ENCODE data around the gene RRP9.
"Not testable (repeated sequence)": the region's sequence is repeated elsewhere in the genome, so short reads cannot be mapped to it uniquely, and the experiment has no call there.

RRP9 gene, protein sequence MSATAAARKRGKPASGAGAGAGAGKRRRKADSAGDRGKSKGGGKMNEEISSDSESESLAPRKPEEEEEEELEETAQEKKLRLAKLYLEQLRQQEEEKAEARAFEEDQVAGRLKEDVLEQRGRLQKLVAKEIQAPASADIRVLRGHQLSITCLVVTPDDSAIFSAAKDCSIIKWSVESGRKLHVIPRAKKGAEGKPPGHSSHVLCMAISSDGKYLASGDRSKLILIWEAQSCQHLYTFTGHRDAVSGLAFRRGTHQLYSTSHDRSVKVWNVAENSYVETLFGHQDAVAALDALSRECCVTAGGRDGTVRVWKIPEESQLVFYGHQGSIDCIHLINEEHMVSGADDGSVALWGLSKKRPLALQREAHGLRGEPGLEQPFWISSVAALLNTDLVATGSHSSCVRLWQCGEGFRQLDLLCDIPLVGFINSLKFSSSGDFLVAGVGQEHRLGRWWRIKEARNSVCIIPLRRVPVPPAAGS

DNA sequence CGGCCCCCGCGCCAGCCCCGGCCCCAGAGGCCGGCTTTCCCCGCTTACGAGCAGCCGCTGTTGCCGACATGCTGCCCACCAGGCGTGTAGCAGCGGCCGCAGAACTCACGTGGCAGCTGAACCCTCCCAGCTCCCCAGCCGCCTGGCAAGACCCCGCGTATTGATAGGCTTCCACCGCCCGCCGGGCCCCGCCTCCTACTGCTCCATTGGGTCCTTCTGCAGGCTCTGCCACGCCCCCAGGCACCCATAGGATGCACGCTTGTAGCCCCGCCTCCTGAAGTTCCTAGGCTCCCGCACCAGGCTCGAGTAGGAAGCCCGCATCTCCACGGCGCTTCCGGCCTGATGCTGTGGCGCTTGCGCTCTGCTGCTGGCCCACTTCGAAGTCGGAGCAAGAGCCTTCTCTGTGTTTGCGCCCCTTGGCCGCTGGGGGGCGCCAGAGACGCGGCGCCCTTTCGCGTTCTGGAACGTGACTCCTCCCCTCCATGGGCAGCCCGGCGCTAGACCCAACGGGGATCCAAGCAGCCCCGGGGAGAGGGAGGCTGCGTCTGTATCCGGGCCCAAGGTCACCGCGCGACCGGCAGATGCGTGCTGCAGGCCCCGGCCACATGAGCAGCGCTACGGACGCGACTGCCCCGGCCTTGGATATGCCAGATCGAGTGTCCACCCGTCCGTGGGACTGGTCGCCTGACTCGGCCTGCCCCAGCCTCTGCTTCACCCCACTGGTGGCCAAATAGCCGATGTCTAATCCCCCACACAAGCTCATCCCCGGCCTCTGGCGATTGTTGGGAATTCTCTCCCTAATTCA is at the start of gene RRP9, which contains the start of gene PARP3:
Gene RRP9, minus strand, starts transcription at position 107 of the 805 bp plus-strand sequence. Its CDS starts 37 bp downstream, at position 70.
Gene PARP3, plus strand, starts transcription at position 566 of the 805 bp plus-strand sequence. CDS start 993 bp downstream, outside the sequence.
- peak; percentile 100 for DNase-seq

DNA sequence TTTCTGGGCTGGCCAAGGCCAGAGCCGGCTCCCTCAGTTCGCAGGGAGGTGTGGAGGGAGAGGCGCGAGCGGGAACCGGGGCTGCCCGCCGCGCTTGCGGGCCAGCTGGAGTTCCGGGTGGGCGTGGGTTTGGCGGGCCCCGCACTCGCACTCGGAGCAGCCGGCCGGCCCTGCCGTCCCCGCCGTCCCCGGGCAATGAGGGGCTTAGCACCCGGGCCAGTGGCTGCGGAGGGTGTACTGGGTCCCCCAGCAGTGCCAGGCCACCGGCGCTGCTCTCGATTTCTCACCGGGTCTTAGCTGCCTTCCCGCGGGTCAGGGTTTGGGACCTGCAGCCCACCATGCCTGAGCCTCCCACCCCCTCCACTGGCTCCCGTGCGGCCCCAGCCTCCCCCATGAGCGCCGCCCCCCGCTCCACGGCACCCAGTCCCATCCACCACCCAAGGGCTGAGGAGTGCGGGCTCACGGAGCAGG is 48.8 kb upstream of the RRP9 start:
- DNase-seq = not testable (repeated sequence)

DNA sequence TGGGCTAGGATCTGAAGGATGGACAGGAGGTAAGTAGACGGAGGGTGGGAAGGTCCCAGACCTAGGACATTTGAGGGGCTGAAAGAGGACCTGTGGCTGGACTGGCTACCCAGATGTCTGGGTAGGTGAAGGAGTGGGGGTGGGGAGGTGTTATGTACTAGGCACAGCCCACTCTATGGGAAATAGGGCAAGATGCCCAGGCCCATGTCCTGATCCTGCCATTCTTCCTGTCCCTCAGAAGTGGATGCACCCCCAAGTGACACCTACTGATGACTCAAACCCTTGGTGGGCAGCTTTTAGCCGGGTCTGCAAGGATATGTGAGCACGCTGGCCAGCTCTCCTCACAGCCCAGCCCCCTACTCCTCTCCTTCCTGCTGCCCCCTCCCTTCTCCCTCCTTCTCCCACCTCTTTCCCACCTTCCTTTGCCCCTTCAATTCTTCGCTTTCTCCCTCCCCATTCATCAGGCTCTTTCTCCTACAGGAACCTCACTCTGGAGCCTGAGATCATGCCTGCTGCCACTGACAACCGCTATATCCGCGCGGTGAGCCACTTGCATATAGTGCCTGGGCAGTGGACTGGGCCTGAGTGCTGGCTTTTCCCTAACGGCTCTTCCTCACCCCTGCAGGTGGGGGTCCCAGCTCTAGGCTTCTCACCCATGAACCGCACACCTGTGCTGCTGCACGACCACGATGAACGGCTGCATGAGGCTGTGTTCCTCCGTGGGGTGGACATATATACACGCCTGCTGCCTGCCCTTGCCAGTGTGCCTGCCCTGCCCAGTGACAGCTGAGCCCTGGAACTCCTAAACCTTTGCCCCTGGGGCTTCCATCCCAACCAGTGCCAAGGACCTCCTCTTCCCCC is 46.8 kb upstream of the RRP9 start:
- no peak for DNase-seq

DNA sequence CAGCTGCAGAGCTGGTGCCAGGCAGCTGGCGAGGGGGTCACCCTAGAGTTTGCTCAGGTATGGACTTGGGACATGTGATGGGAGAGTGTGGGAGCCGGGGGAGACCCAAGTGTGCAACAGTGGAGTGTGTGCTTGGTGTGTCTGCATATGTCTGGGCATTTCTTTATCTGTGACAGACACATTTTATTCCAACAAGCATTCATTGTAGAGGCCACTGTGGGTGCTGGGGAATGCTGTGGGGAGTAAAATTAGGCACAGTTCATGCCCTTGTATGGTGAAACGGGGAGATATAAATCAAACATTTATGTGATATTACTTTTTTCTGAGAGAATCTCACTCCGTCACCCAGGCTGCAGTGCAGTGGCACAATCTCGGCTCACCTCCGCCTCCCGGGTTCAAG is 45.9 kb upstream of the RRP9 start:
- no peak for DNase-seq

DNA sequence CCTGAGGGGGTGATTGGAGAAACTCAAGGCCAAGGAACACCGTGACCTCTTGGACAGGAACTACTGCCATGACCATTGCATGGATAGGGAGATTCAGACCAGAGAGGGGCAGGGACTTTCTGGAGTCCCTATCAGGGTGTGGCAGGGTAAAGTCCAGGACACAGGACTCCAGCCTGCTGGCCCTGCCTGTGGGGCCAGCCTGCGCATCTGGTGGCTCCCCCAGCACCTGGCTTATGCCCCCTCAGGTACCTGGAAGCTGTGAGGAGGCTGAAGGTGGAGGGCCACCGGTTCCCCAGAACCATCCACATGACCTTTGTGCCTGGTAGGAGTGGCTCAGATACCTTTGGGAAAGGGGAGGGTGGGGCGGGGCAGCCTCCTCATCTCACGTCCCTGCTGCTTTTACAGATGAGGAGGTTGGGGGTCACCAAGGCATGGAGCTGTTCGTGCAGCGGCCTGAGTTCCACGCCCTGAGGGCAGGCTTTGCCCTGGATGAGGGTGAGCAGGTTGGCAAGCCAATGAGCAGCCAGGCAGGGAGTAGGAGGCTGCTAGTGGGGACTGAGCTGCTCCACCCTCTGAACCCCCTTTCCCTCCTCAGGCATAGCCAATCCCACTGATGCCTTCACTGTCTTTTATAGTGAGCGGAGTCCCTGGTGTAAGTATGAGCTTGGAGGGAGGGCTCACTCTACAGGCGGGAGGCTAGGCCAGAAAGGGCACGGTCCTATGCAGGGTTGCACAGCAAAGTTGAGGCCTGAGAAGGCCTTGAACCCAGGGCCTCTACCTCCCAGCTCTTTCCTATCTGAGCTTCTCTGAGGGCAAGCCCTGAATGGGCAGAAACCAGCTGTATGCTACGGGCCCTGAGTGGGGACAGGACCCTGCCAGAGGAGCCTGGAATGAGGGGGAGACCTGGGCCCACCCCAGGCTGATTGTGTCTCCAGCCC is 44.6 kb upstream of the RRP9 start:
- DNase-seq = no peak

DNA sequence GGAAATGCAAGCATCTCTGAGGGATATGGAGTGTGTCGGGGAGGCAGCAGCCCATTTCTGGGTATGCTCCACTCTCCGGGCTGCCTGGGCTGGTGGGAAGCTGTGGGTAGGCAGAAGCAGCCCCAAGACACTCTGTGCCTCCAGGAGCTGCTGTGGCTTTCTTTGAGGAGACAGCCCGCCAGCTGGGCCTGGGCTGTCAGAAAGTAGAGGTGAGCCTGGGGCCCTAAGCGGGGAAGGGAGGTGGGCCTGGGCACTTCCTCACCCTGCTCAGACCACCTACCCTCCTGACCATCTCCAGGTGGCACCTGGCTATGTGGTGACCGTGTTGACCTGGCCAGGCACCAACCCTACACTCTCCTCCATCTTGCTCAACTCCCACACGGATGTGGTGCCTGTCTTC is 43.4 kb upstream of the RRP9 start:
- DNase-seq = no peak

DNA sequence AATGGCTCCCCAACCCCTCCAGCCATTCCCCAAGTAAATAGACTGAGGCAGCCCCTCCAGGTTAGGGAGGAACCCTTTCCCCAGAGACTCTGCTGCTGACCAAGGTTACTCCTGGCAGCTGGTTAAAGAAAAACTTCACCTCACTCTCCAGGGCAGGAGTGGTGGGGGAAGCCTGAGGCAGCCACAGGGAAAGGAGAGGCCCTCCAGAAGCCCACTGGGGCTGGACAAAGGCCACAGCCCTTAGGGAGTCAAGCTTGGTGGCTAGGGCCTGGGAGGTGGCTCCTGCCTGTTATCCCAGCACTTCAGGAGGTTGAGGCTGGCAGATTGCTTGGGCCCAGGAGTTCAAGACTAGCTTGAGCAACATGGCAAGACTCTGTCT is 42.6 kb upstream of the RRP9 start:
- no peak for DNase-seq

DNA sequence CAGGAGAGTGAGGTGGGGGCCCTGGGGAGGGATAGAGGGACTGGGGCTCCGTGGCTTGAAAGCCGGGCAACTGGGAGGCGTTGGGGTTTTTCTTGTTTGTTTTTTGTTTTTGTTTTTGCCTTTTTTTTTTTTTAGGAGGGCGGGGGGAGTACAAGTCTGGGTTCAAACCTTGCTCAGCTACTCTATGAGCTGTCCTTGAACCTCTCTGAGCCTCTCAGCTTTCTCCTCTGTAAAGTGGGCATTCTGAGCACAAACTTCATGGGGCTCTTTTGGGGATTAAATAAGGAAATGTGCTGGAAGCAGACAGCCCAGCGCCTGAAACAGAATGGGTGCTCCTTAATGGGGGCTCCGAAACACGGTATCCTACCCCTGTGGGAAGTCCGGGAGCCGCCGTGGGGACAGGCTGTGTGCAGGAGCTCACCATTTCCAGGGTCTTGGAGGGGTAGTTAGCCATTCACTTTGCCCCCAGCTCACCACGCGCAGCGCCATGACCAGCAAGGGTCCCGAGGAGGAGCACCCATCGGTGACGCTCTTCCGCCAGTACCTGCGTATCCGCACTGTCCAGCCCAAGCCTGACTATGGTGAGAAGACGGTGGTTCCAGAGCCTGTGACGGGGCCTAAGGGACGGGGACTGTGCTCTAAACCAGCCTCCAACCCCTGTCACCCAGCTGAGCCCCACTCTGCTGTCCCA is 42.0 kb upstream of the RRP9 start:
- no peak for DNase-seq

DNA sequence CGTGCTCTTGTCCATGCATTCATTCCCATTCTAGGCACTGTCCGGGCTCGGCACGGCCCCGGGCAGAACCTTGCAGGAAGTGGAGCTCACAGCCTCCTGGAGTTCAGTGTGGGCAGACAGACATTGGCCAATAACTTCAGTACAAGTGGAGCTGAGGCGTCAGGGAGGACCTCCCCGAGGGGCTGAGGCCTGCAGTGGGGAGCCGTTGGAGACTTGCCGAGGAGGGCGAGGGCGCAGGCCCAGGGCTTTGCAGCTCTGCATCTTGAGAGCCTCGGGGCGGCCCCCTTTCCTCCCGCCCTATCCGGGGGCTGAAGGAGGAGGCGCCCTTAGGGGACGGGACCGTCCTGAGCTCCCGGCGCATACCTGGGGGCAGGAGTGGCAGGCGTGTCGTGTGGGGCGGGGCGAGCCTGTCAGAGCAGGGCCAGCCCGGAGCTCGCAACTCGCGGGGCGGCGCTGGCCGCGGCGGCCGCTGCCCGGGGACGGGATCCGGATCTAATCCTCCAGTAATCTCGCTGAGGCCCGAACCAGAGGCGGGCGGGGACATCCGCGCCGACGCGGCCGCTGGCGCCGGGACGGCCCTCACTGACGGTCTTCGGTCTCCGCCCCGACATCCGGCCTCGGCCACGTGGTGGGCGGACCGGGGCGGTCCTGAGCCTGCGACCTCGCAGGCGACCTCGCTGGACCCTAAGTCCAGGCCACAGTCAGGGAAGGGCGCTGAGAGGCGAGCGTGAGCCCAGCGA is 41.3 kb upstream of the RRP9 start, which contains the start of gene ACY1:
Gene ACY1, plus strand, starts transcription at position 698 of the 740 bp plus-strand sequence. CDS start 530 bp downstream, outside the sequence.
- peak; percentile 69 for DNase-seq

DNA sequence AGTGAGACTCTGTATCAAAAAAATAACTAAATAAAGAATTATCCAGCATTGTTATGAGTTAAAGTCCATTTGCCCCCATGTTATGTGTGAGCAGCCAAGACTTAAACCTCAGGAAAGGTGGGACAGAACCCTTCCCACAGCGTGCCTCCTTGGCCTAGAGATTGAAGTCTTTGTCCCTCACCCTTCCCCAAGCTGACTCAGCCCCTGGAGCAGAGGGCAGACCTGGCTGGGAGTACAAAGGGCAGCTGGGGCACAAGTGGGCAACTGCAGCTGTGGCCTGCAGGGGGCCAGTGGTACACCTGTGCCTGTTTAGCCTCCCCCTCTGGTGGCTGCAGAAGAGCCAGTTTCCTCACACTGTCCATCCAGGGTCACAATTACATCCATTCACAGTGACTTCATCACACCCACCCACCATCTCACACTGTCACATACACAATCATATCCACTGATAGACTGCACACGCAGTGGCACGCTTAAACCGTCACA is 40.7 kb upstream of the RRP9 start:
- DNase-seq = no peak

DNA sequence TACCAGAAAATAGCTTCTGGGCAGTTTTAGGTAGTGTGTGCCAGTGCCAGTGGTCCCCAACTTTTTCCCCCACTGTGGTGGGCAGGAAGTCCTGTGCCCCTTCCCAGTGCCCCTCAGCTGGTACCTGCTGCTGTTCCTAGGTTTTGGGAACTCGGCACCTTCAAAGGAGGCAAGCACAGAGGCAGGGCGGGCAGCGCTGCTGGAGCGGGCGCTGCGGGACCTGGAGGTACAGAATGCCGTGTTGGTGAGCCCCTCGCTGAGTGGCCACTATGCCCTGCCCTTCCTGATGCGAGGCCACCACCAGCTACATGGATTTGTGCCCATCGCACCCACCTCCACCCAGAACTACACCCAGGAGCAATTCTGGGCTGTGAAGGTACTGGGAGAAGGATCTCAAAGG is 38.5 kb upstream of the RRP9 start:
- no peak for DNase-seq

DNA sequence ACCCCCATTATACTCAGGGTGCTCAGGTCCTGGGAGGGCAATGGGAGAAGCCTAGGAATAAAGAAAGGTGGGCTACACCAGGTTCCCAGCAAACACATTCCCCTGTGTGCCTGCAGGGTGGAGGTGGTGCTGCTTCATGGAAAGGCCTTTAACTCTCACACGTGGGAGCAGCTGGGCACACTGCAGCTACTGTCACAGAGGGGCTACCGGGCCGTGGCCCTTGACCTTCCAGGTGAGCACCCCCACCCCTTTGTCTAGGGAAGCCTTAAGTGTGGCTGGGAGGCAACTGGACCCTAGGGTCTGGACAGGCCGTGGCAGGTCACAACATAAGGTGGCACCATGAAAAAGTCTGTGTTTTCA is 36.4 kb upstream of the RRP9 start:
- DNase-seq = no peak

DNA sequence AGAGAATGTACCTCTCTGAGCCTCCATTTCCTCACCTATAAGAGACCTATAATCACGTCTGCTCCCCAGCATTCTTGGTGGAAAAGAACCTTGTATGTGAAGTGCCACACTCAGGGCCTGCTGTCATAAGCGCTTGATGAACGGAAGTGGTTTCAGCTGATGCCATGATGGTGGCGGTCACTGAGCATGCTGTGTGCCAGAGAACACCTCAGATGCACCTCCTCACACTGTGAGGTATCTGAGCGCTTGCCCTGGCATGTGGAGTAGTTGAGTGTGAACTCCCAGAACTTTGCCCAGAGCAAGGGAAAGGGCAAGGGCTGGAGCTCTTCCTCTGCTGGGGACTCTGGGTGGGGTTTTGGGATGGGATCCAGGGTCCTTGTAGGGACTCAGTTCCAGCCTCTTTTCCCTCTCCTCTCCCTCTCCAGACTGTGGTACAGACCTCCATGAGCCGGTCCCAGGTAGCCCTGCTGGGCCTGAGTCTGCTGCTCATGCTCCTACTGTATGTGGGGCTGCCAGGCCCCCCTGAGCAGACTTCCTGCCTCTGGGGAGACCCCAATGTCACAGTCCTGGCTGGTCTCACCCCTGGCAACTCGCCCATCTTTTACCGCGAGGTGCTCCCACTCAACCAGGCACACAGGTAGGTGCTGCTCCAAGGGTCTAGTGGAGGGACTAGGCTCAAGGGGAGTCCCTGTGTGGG is 35.9 kb upstream of the RRP9 start:
- no peak for DNase-seq

DNA sequence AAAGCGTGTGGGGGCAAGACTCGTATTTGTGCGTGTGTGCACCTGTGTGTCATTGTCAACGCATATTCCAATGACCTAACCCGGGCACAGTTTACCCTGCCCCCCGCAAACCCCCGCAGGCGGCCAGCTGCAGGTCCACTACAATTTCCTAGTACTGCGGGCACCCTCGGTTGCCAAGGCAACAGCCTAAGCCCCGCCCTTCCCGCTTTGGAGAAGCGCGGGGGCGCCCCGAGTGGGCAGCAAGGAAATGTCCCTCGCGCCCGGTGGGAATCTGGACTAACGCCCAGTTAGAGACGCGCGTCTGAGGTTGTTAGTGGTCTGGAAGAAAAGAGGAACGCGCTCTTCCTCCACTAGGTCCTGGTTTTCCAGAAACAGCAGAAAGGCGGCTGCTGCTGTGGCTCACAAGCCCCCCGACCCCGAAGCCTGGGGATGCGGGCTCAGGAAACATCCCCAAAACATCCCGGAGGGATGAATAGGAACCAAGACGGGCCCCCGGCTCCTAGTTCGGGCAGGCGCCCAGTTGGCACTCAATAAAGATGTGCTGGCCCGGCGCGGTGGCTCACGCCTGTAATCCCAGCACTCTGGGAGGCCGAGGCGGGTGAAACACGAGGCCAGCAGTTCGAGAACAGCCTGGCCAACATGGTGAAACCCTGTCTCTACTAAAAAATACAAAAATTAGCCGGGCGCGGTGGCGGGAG is 34.3 kb upstream of the RRP9 start:
- no peak for DNase-seq

DNA sequence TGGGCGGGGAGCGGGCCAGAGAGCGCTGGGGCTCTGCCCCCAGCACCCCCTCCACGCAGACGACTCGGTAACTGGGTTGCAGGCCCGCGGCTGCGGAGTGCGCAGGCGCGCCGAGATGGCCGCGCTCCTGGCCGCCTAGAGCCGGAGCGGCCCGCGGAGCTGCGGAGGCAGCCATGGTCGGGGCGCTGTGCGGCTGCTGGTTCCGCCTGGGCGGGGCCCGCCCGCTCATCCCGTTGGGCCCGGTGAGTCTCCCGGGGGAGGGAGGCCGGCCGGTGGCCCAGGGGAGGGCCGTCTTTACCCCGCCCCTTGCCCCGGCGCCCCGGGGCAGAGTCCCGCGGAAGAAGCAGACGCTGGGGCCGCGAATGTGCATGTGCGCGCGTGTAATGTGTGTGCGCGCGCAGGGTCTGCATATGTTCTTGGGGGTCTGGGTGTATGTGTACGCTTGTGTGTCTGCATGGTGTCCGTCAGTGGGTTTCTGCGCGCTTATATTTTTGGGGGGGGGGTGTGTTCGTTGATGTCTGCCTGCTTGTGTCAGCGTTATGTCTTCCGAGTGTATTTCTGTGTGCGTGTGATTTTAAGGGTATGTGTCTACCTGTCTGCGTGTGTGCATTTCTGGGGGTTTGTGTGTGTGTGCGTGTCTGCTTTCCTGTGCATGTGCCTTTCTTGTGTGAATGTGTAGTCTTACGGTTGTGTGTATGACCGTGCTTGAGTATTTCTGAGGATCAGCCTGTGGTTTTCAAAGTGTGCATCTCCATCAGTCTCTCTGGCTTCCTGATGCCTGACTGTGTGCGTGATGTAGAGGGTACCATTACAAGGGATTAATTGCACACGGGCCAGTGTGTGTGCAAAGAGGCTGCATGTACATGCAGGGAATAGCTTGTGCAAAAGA is 33.5 kb upstream of the RRP9 start, which contains the start of gene ABHD14A:
Gene ABHD14A, plus strand, starts transcription at position 102 of the 889 bp plus-strand sequence. Its CDS starts 72 bp downstream, at position 174.
- DNase-seq = no peak

DNA sequence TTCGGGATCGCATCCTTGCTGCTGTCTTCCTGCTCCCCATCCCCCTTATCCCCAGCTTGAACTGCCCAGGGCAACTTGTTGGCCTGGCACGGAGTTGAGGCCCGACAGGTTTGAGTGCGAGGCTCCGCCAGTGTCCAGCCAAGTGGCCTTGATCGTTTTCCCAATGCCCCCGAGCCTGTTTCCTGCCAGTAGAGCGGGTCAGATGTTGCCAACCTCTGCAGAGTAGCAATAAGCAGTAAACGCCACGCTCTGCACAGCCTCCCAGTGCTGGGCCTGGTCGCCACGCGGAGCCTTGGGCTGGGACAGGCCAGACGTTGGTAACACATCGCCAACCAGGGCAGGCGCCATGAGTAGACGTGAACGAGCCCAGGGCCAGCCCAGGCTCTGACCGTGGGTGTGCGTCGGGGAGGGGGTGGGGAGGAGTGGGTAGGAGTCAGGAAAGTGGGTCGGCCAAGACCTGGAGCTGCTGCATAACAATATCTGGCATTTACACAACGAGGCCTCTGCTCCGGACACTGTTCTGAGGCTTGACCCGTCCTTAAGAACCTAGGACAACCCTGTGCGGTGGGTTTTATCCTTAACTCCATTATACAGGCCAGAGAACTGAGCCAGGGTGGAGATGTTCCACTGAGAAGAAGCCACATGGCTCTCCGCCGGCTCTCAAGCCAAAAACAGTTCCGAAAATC is 32.7 kb upstream of the RRP9 start:
- DNase-seq = no peak

DNA sequence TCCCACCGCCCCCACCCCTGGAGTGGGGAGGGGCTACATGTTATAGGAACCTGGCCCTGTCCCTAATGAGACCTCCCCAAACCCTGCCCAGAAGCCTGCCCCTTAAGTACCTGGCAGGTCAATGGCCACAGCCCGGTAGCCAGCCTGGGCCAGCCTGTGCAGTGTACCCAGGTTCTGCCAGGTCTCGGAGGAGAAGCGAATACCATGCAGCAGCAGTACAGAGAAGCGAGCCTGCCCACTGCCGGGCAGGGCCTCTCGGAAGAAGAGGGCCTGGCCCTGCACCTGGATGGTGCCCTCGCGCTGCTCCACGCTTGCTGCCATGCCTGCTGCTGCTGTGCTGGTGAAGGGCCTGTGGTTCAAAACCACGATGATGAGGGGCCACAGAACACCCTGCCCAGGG is 29.6 kb upstream of the RRP9 start:
- DNase-seq = no peak

Data from amniotic stem cell (primary cell).